Thyroid gland (tissue), 4 donors: ENCODE measurements around the gene PDE5A. TPM values are rescaled to one million over a fixed set of nuclear protein-coding genes. Genes with fewer than 3 reads are reported as not detected.

Experiments used
- DNase-seq, 2 donors: peaks; one replicate each; pipeline ENCODE4 v3.0.0-alpha.2; 2019
- H3K27ac ChIP-seq, 3 donors: fragments of 200-600 bp; sonication (generic); 1 replicate in 2 of 3; 2 replicates in 1 of 3; pipeline ENCODE4 v1.5.1; 2016 to 2019; ENCODE audit warnings: mild to moderate bottlenecking in 1 of 3, moderate library complexity in 1 of 3
- H3K27me3 ChIP-seq: fragments of 200-600 bp; sonication (generic); one replicate; pipeline ENCODE4 v1.5.1; 2019
- H3K36me3 ChIP-seq, 2 donors: fragments of 200-600 bp; sonication (generic); one replicate each; pipeline ENCODE4 v1.5.1; 2016 to 2019
- H3K4me1 ChIP-seq, 2 donors: fragments of 200-600 bp; sonication (generic); one replicate each; pipeline ENCODE4 v1.5.1; 2017 to 2019
- H3K4me3 ChIP-seq, 3 donors: fragments of 200-600 bp; sonication (generic); replicated peaks in 1 of 3; 1 replicate in 2 of 3; 2 replicates in 1 of 3; pipeline ENCODE4 v1.5.1; 2016; ENCODE audit warnings: mild to moderate bottlenecking in 1 of 3
- H3K9me3 ChIP-seq: fragments of 200-600 bp; sonication (generic); one replicate; pipeline ENCODE4 v1.5.1; 2017
- CTCF ChIP-seq, 6 experiments: fragments of 200-600 bp in 3 of 6; fragments of 450-650 bp in 3 of 6; sonication (generic) in 3 of 6; IDR thresholded peaks; one replicate each; pipeline ENCODE4 v1.5.1; 2016 to 2019; ENCODE audit warnings: antibody characterized with exemption in 6 of 6, mild to moderate bottlenecking in 2 of 6, inconsistent platforms in 1 of 6, moderate library complexity in 1 of 6
- POLR2A ChIP-seq, 2 donors: fragments of 450-650 bp; IDR thresholded peaks; one replicate each; pipeline ENCODE4 v1.6.1; 2017; ENCODE audit warnings: antibody characterized with exemption in 2 of 2, mild to moderate bottlenecking in 2 of 2, moderate library complexity in 1 of 2
- WGBS, 2 donors: methylation state at CpG; one replicate each; pipeline ENCODE4 v1.1.5; 2017; 5-methylcytosine and 5-hydroxymethylcytosine counted together
- intact Hi-C: fragments of 100-400 bp; cut with DNase I; formaldehyde crosslinking; loops from one replicate; pipeline ENCODE4 v1.15.1; 2023
- total RNA-seq, 4 donors: library from RNA; depleted of rRNA; stranded (reverse); fragments of >200 nt; gene quantifications; one replicate each; pipeline ENCODE4 v1.2.3, GENCODE V29; 2016

PDE5A gene
- total RNA-seq, 4 donors from 2014 or later: 20.9 to 74.0 (median 30.2) TPM

GRCh38 chr4:119518915-119519410 lies 109.6 kb downstream of the PDE5A start:
- no peaks in the 10 kb centered on the region for H3K36me3 ChIP-seq
- no peaks in the 10 kb centered on the region for H3K9me3 ChIP-seq
- no peaks in the 10 kb centered on the region for H3K27me3 ChIP-seq
- no peak for DNase-seq
- intact Hi-C loops: no loop called here
- 81 to 84% methylated on average over 3 of the region's 3 CpGs for WGBS, 2 donors
- no peaks in the 10 kb centered on the region for H3K4me1 ChIP-seq
- no peak overlapping the region for H3K4me3 ChIP-seq
- peak overlapping the region in 1 of 3 donors; percentile 24 for H3K27ac ChIP-seq
- TF ChIP-seq CTCF (IDR thresholded peaks at IDR 0.05) (no peak), POLR2A (IDR thresholded peaks at IDR 0.05) (no peak)

DNA sequence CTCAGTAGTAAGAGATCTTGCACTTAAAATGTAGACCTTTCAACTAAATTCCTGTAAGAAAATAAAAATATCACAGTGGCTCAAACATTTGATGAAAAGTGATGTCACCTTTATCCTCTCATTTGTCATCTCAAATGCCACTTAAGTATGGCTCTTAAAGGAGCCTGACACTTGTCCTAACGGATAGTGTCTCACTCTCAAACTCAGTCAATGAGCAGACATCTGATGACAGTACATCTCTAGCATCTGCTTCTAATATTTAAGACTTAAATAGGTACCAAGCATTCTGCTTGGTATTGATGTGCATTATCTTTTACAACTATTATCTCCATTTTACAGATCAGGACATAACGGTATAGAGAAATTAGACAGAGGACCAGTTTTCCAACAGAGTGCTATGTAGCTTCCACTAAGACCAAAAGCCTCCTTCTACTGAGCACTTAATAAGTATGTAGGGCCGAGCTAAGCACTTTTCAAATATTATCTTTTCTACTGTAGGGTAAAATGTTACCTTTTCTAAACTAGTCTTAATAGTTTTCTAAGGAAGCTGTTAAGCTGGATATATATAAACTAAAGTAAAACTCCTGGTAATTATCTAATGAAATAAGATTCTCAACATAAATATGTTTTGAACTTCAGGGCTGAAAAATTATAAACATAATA lies 110.2 kb downstream of the PDE5A start:
- intact Hi-C loops: no loop called here
- WGBS, 2 donors: 85 to 90% methylated on average over 3 of the region's 3 CpGs
- no peak for TF ChIP-seq POLR2A (IDR thresholded peaks at IDR 0.05)
- no peak for TF ChIP-seq CTCF (IDR thresholded peaks at IDR 0.05)
- Histone ChIP-seq H3K36me3 (peaks cover 0 to 3% of the 10 kb centered on the region in 2 donors), H3K9me3 (no peaks in the 10 kb centered on the region), H3K4me1 (no peaks in the 10 kb centered on the region), H3K27me3 (no peaks in the 10 kb centered on the region), H3K27ac (peak overlapping the region in 1 of 3 donors; percentile 24), H3K4me3 (no peak overlapping the region)
- no peak for DNase-seq

GRCh38 chr4:119517361-119518229 lies 111.0 kb downstream of the PDE5A start:
- Histone ChIP-seq H3K27me3 (no peaks in the 10 kb centered on the region), H3K36me3 (peaks cover 0 to 5% of the 10 kb centered on the region in 2 donors), H3K27ac (peak overlapping the region in 1 of 3 donors; percentile 35), H3K4me3 (no peak overlapping the region), H3K9me3 (no peaks in the 10 kb centered on the region), H3K4me1 (no peaks in the 10 kb centered on the region)
- intact Hi-C loops: no loop called here
- TF ChIP-seq POLR2A (IDR thresholded peaks at IDR 0.05) (no peak), CTCF (IDR thresholded peaks at IDR 0.05) (no peak)
- DNase-seq: no peak
- 70 to 71% methylated on average over 2 of the region's 2 CpGs for WGBS, 2 donors

GRCh38 chr4:119512398-119512797 lies 116.2 kb downstream of the PDE5A start:
- DNase-seq: no peak
- Histone ChIP-seq H3K4me3 (no peak overlapping the region), H3K27me3 (no peaks in the 10 kb centered on the region), H3K4me1 (no peaks in the 10 kb centered on the region), H3K27ac (no peak overlapping the region), H3K36me3 (peaks cover 0 to 5% of the 10 kb centered on the region in 2 donors), H3K9me3 (no peaks in the 10 kb centered on the region)
- WGBS, 2 donors: 93 to 96% methylated on average over 2 of the region's 2 CpGs
- TF ChIP-seq POLR2A (IDR thresholded peaks at IDR 0.05): no peak
- intact Hi-C loops: no loop called here

GRCh38 chr4:119510395-119511149 lies 118.0 kb downstream of the PDE5A start:
- TF ChIP-seq CTCF (IDR thresholded peaks at IDR 0.05): no peak
- no peak for TF ChIP-seq POLR2A (IDR thresholded peaks at IDR 0.05)
- DNase-seq: no peak
- H3K36me3 ChIP-seq: peaks cover 0 to 5% of the 10 kb centered on the region in 2 donors
- intact Hi-C loops: no loop called here
- no peaks in the 10 kb centered on the region for H3K9me3 ChIP-seq
- no peaks in the 10 kb centered on the region for H3K27me3 ChIP-seq
- H3K4me1 ChIP-seq: no peaks in the 10 kb centered on the region
- 83 to 86% methylated on average over 4 of the region's 4 CpGs for WGBS, 2 donors
- H3K27ac ChIP-seq: no peak overlapping the region
- no peak overlapping the region for H3K4me3 ChIP-seq
